ENCODE data around the gene CTTNBP2.

Gene CTTNBP2

GRCh38 chr7:117892821-117893220 lies 19.6 kb upstream of the CTTNBP2 start:
- H3K27me3 ChIP-seq (ENCODE audit: insufficient read depth, poor library complexity, severe bottlenecking), result peaks cover 5% of the 10 kb centered on the region
- no peak for DNase-seq (ENCODE audit: low read depth in 1 of 2, low spot score in 1 of 2)
- TF ChIP-seq GABPA (IDR thresholded peaks at IDR 0.05; ENCODE audit: low read depth) (no peak), POLR2AphosphoS5 (IDR thresholded peaks at IDR 0.05; ENCODE audit: low read depth) (no peak), REST (IDR thresholded peaks at IDR 0.05; ENCODE audit: insufficient replicate concordance, low read depth) (no peak)
- H3K27ac ChIP-seq (replicated peaks), result no peak overlapping the region
- H3K4me3 ChIP-seq (replicated peaks; ENCODE audit: insufficient read depth, low read length), result no peak overlapping the region

GRCh38 chr7:117889611-117890010 lies 16.4 kb upstream of the CTTNBP2 start:
- Histone ChIP-seq H3K27ac (replicated peaks) (no peak overlapping the region), H3K4me3 (replicated peaks; ENCODE audit: insufficient read depth, low read length) (no peak overlapping the region), H3K27me3 (ENCODE audit: insufficient read depth, poor library complexity, severe bottlenecking) (peaks cover 5% of the 10 kb centered on the region)
- no peak for DNase-seq (ENCODE audit: low read depth in 1 of 2, low spot score in 1 of 2)
- TF ChIP-seq SPI1 (IDR thresholded peaks at IDR 0.05; ENCODE audit: borderline replicate concordance, low read depth) (no peak), POLR2AphosphoS5 (IDR thresholded peaks at IDR 0.05; ENCODE audit: low read depth) (no peak), GABPA (IDR thresholded peaks at IDR 0.05; ENCODE audit: low read depth) (no peak), CTCF (IDR thresholded peaks at IDR 0.05; ENCODE audit: insufficient read depth, low read length) (no peak), REST (IDR thresholded peaks at IDR 0.05; ENCODE audit: insufficient replicate concordance, low read depth) (no peak)

- H3K27me3 ChIP-seq (ENCODE audit: insufficient read depth, poor library complexity, severe bottlenecking), result peaks cover 5% of the 10 kb centered on the region
- H3K27ac ChIP-seq (replicated peaks), result no peak overlapping the region
- DNase-seq (ENCODE audit: low read depth in 1 of 2, low spot score in 1 of 2), result no peak
- H3K4me3 ChIP-seq (replicated peaks; ENCODE audit: insufficient read depth, low read length), result no peak overlapping the region
- TF ChIP-seq REST (IDR thresholded peaks at IDR 0.05; ENCODE audit: insufficient replicate concordance, low read depth), result no peak
- no peak for TF ChIP-seq CTCF (IDR thresholded peaks at IDR 0.05; ENCODE audit: insufficient read depth, low read length)
- no peak for TF ChIP-seq POLR2AphosphoS5 (IDR thresholded peaks at IDR 0.05; ENCODE audit: low read depth)
Measured at GRCh38 chr7:117888627-117889026, 15.4 kb upstream of the CTTNBP2 start.

GRCh38 chr7:117882594-117882993 lies 9.4 kb upstream of the CTTNBP2 start:
- DNase-seq (ENCODE audit: low read depth in 1 of 2, low spot score in 1 of 2), result no peak
- no peak overlapping the region for H3K27ac ChIP-seq (replicated peaks)

More at GRCh38 chr7:117882594-117882993, 9.4 kb upstream of the CTTNBP2 start:
- Histone ChIP-seq H3K27me3 (ENCODE audit: insufficient read depth, poor library complexity, severe bottlenecking) (no peaks in the 10 kb centered on the region), H3K4me3 (replicated peaks; ENCODE audit: insufficient read depth, low read length) (no peak overlapping the region)
- TF ChIP-seq CTCF (IDR thresholded peaks at IDR 0.05; ENCODE audit: insufficient read depth, low read length) (no peak), REST (IDR thresholded peaks at IDR 0.05; ENCODE audit: insufficient replicate concordance, low read depth) (no peak), POLR2AphosphoS5 (IDR thresholded peaks at IDR 0.05; ENCODE audit: low read depth) (no peak)
